Endothelial cell of umbilical vein (primary cell): Measurements from ENCODE around the gene DESI1. TPM values are rescaled to one million over a fixed set of nuclear protein-coding genes. Genes with fewer than 3 reads are reported as not detected.

ENCODE experiments used
- BruUV-seq: library from RNA; stranded (reverse); fragments of 400-500 nt; replicated peaks from 2 replicates; lab custom pipeline; 2021; lab: Mats Ljungman, UMichigan
- CTCF ChIA-PET: fragments of 300-600, 350-600 bp; sonication (Branson Sonifier 250); formaldehyde crosslinking; loops from one replicate; lab custom pipeline; 2021; ENCODE audit warnings: antibody characterized with exemption, inconsistent platforms; lab: Charles Lee
- POLR2A ChIA-PET: fragments of 300-600, 350-600 bp; sonication (Branson Sonifier 250); formaldehyde crosslinking; loops from one replicate; lab custom pipeline; 2021; ENCODE audit warnings: antibody characterized with exemption, inconsistent platforms; lab: Charles Lee
- DNase-seq: peaks from one replicate; pipeline ENCODE4 v3.0.0-alpha.2; 2011; ENCODE audit warnings: low read depth, low spot score
- FAIRE-seq: peaks from 2 replicates; lab custom pipeline; 2011; peaks lifted over from hg19 to GRCh38; lab: Jason Lieb, UNC
- H2AFZ ChIP-seq: 2 replicates; pipeline ENCODE4 v1.6.0; 2012; ENCODE audit warnings: low read depth, low read length, control low read depth, inconsistent platforms
- H3K27ac ChIP-seq: 2 replicates; pipeline ENCODE4 v1.5.1; 2011; ENCODE audit warnings: low read depth, mild to moderate bottlenecking, control low read depth, low read length, moderate library complexity; ENCODE audit not compliant: insufficient read depth
- H3K27me3 ChIP-seq, 2 experiments: 2 replicates each; pipeline versions ENCODE4 v1.6.0 to v1.6.1; 2011; ENCODE audit warnings: low read length in 2 of 2, mixed read lengths in 1 of 2; ENCODE audit not compliant: control insufficient read depth in 2 of 2, insufficient read depth in 2 of 2
- H3K36me3 ChIP-seq, 2 experiments: 2 replicates in 1 of 2; 3 replicates in 1 of 2; pipeline ENCODE4 v1.5.1; 2011; ENCODE audit warnings: low read length in 2 of 2, mild to moderate bottlenecking in 1 of 2, moderate library complexity in 1 of 2; ENCODE audit not compliant: control insufficient read depth in 2 of 2, insufficient read depth in 2 of 2; ENCODE audit errors: extremely low read depth in 1 of 2
- H3K4me1 ChIP-seq: 3 replicates; pipeline ENCODE4 v1.5.1; 2011; ENCODE audit warnings: mild to moderate bottlenecking, low read length; ENCODE audit not compliant: control insufficient read depth, insufficient read depth; ENCODE audit errors: extremely low read depth
- H3K4me2 ChIP-seq: 2 replicates; pipeline ENCODE4 v1.6.1; 2011; ENCODE audit warnings: low read length, control low read depth, mixed read lengths; ENCODE audit not compliant: insufficient read depth
- H3K4me3 ChIP-seq, 3 experiments: fragments of 200-600 bp in 1 of 3; sonication (generic), shearing (Covaris generic) in 1 of 3; replicated peaks in 1 of 3; 2 replicates each; pipeline ENCODE4 v1.5.1; 2011 to 2016; ENCODE audit warnings: control low read depth in 3 of 3, low read length in 3 of 3, mild to moderate bottlenecking in 2 of 3, inconsistent platforms in 1 of 3, low read depth in 1 of 3, moderate library complexity in 1 of 3; ENCODE audit not compliant: insufficient read depth in 1 of 3
- H3K79me2 ChIP-seq: 2 replicates; pipeline ENCODE4 v1.6.0; 2012; ENCODE audit warnings: low read length, inconsistent platforms; ENCODE audit not compliant: control insufficient read depth, insufficient read depth
- H3K9ac ChIP-seq: replicated peaks from 2 replicates; pipeline ENCODE3; 2011; ENCODE audit warnings: low read length, control low read depth; ENCODE audit not compliant: insufficient read depth; ENCODE audit errors: extremely low read depth
- H3K9me1 ChIP-seq: replicated peaks from 3 replicates; pipeline ENCODE4 v1.6.0; 2011; ENCODE audit warnings: mild to moderate bottlenecking, low read length; ENCODE audit not compliant: control insufficient read depth, insufficient read depth; ENCODE audit errors: extremely low read depth
- H3K9me3 ChIP-seq: replicated peaks from 2 replicates; pipeline ENCODE4 v1.5.1; 2012; ENCODE audit warnings: low read length, inconsistent platforms; ENCODE audit not compliant: control insufficient read depth, insufficient read depth
- H4K20me1 ChIP-seq: replicated peaks from 2 replicates; pipeline ENCODE3; 2011; ENCODE audit warnings: mild to moderate bottlenecking, low read length; ENCODE audit not compliant: control insufficient read depth, insufficient read depth; ENCODE audit errors: extremely low read depth
- CTCF ChIP-seq, 2 donors: IDR thresholded peaks; 1 replicate in 1 of 2; 2 replicates in 1 of 2; pipeline ENCODE4 v1.5.1; 2011; ENCODE audit warnings: low read length in 2 of 2, mild to moderate bottlenecking in 2 of 2, moderate library complexity in 2 of 2, control low read depth in 1 of 2, inconsistent platforms in 1 of 2, low read depth in 1 of 2; ENCODE audit not compliant: insufficient read depth in 1 of 2; ENCODE audit errors: extremely low read depth in 1 of 2
- EZH2 ChIP-seq: IDR thresholded peaks from 2 replicates; pipeline ENCODE4 v1.6.1; 2012; ENCODE audit warnings: borderline replicate concordance, low read depth, mild to moderate bottlenecking, moderate library complexity, low read length, inconsistent platforms; ENCODE audit not compliant: severe bottlenecking
- FOS ChIP-seq: IDR thresholded peaks from 2 replicates; pipeline ENCODE4 v1.6.1; 2011; ENCODE audit warnings: mild to moderate bottlenecking, low read length, moderate library complexity, borderline replicate concordance; ENCODE audit not compliant: insufficient read depth
- GATA2 ChIP-seq: IDR thresholded peaks from 2 replicates; pipeline ENCODE4 v1.7.0; 2011; ENCODE audit warnings: low read depth, mild to moderate bottlenecking, moderate library complexity, mixed read lengths, low read length; ENCODE audit not compliant: insufficient read length, insufficient read depth
- JUN ChIP-seq: IDR thresholded peaks from 2 replicates; pipeline ENCODE4 v1.6.1; 2011; ENCODE audit warnings: borderline replicate concordance, low read depth; ENCODE audit not compliant: insufficient read length, insufficient read depth
- MAX ChIP-seq: IDR thresholded peaks from 2 replicates; pipeline ENCODE4 v1.6.1; 2011; ENCODE audit not compliant: insufficient read depth, insufficient read length
- MYC ChIP-seq: IDR thresholded peaks from one replicate; pipeline ENCODE4 v1.6.1; 2011; ENCODE audit warnings: mild to moderate bottlenecking, low read depth, low read length
- POLR2A ChIP-seq: IDR thresholded peaks from 2 replicates; pipeline ENCODE4 v1.6.1; 2012; ENCODE audit warnings: low read depth, mild to moderate bottlenecking, control low read depth, low read length
- POLR2AphosphoS5 ChIP-seq: IDR thresholded peaks from 2 replicates; pipeline ENCODE4 v1.6.1; 2012; ENCODE audit warnings: low read depth, mild to moderate bottlenecking, control low read depth, low read length, moderate library complexity; ENCODE audit not compliant: insufficient read depth
- dilution Hi-C: fragments of 300-500 bp; cut with MboI; formaldehyde crosslinking; loops from one replicate; pipeline ENCODE4 v1.15.0; 2019; ENCODE audit warnings: low sequenced_read_pairs; ENCODE audit not compliant: extremely low pct_ligation_motif_present
- intact Hi-C: fragments of 100-400 bp; cut with micrococcal nuclease; formaldehyde crosslinking; loops from one replicate; pipeline ENCODE4 v1.10.0; 2022
- polyA plus RNA-seq, 4 experiments: library from polyadenylated mRNA; depleted of rRNA in 3 of 4; stranded (reverse) in 3 of 4; unstranded in 1 of 4; fragments of >200 nt; gene quantifications; 2 replicates each; pipeline versions ENCODE4 v1.2.1 to v1.2.3, GENCODE V29; 2011 to 2012; ENCODE audit warnings: missing spikeins in 1 of 4
- total RNA-seq: library from RNA; stranded (reverse); gene quantifications from 2 replicates; pipeline ENCODE4 v1.2.3, GENCODE V29; 2021

The DESI1 gene
- total and polyA plus RNA-seq, 2 donors (not counting 3 experiments of a cell fraction or from before 2014, with no cell fraction given) = 36.8 to 59.1 TPM

GRCh38 chr22:41657709-41658108 lies 36.9 kb upstream of the DESI1 start:
- no peak overlapping the region for H3K27ac ChIP-seq
- H3K4me2 ChIP-seq = no peak overlapping the region
- BruUV-seq = no TSS peak
- H3K79me2 ChIP-seq = no peaks in the 10 kb centered on the region
- CTCF ChIA-PET = interaction anchor here (0.6 to 1.3 kb wide), 2 partner anchors 9 to 292 kb away, joined by 5 read pairs; no protein-coding TSS in a partner anchor
- H3K4me3 ChIP-seq = no peak overlapping the region
- no peaks in the 10 kb centered on the region for H3K27me3 ChIP-seq
- peaks cover 39 to 49% of the 10 kb centered on the region in 2 experiments for H3K36me3 ChIP-seq
- TF ChIP-seq CTCF (IDR thresholded peaks at IDR 0.05; ENCODE audit: extremely low read depth in 1 of 2, insufficient read depth in 1 of 2, low read depth in 1 of 2, low read length in 2 of 2) = no peak
- no peak for TF ChIP-seq POLR2A
- no peak for TF ChIP-seq MAX
- no peak for TF ChIP-seq FOS
- TF ChIP-seq JUN = no peak
- TF ChIP-seq POLR2AphosphoS5 = no peak
- no peak for TF ChIP-seq GATA2
- no peak for TF ChIP-seq MYC
- TF ChIP-seq EZH2 = no peak
- FAIRE-seq = peak; percentile 62
- H2AFZ ChIP-seq = no peak overlapping the region
- no peak overlapping the region for H3K9ac ChIP-seq
- no peaks in the 10 kb centered on the region for H3K9me3 ChIP-seq
- dilution Hi-C loops = no loop called here
- no peak for DNase-seq
- H3K4me1 ChIP-seq = no peaks in the 10 kb centered on the region
- intact Hi-C loops = no loop called here
- H4K20me1 ChIP-seq = no peaks in the 10 kb centered on the region
- H3K9me1 ChIP-seq = no peaks in the 10 kb centered on the region
- POLR2A ChIA-PET = no interaction called here
